A549 (cell line): ENCODE data around the gene TTI1.

Experiments used
- BHLHE40 ChIP-seq: IDR thresholded peaks from 2 replicates; pipeline ENCODE4 v1.6.1; 2012; ENCODE audit warnings: low read depth, low read length, inconsistent platforms
- CHD2 ChIP-seq: fragments of 150-350 bp; IDR thresholded peaks from 2 replicates; pipeline ENCODE4 v1.6.1; 2014; ENCODE audit warnings: low read length; ENCODE audit not compliant: partially characterized antibody
- CTCF ChIP-seq: fragments of >200 bp; sonication (Bioruptor Twin); formaldehyde crosslinking; IDR thresholded peaks from 3 replicates; pipeline ENCODE4 v1.5.1; 2016
- MAFK ChIP-seq: fragments of 450-650 bp; IDR thresholded peaks from 2 replicates; pipeline ENCODE4 v1.6.1; 2014; ENCODE audit not compliant: partially characterized antibody
- PHF8 ChIP-seq: fragments of 200-600 bp; sonication (generic); IDR thresholded peaks from 2 replicates; pipeline ENCODE4 v1.6.1; 2016; ENCODE audit warnings: low read depth, mild to moderate bottlenecking, antibody characterized with exemption, moderate library complexity, borderline replicate concordance
- RARB ChIP-seq: fragments of 250-450 bp; sonication (Bioruptor Pico); IDR thresholded peaks from 2 replicates; pipeline ENCODE4 v1.8.0; 2021; ENCODE audit warnings: mild to moderate bottlenecking, moderate library complexity
- SREBF2 ChIP-seq: fragments of 450-650 bp; IDR thresholded peaks from 2 replicates; pipeline ENCODE4 v1.6.1; 2014; ENCODE audit warnings: mild to moderate bottlenecking, moderate library complexity
- ZFP36 ChIP-seq: fragments of 450-650 bp; IDR thresholded peaks from 2 replicates; pipeline ENCODE4 v1.6.1; 2014; ENCODE audit warnings: borderline replicate concordance; ENCODE audit not compliant: partially characterized antibody

GRCh38 chr20:37969949-37970855 lies 63.1 kb downstream of the TTI1 start:
- TF ChIP-seq BHLHE40 (no peak), MAFK (no peak), SREBF2 (no peak), CTCF (no peak), RARB (no peak), PHF8 (no peak), CHD2 (no peak), ZFP36 (no peak)
